HepG2 (cell line): ENCODE measurements around the gene CBX2. TPM values are rescaled to one million over a fixed set of nuclear protein-coding genes. Genes with fewer than 3 reads are reported as not detected.

ENCODE experiments used
- AKNA ChIP-seq: sonication (generic); formaldehyde crosslinking; IDR thresholded peaks from 2 replicates; pipeline ENCODE4 v1.4.0; 2020; ENCODE audit warnings: missing genetic modification reagents, borderline replicate concordance
- ARID2 ChIP-seq: sonication (generic); formaldehyde crosslinking; IDR thresholded peaks from 2 replicates; pipeline ENCODE4 v1.8.1; 2022; ENCODE audit warnings: mild to moderate bottlenecking, missing genetic modification reagents, borderline replicate concordance
- ATF7-NPFF ChIP-seq: sonication (generic); formaldehyde crosslinking; IDR thresholded peaks from 2 replicates; pipeline ENCODE4 v1.8.1; 2023; ENCODE audit warnings: mild to moderate bottlenecking, low read depth, missing genetic modification reagents, moderate library complexity
- DMTF1 ChIP-seq: sonication (generic); formaldehyde crosslinking; IDR thresholded peaks from 2 replicates; pipeline ENCODE4 v1.4.0; 2020; ENCODE audit warnings: mild to moderate bottlenecking, missing genetic modification reagents
- FOSL2 ChIP-seq: sonication (generic); formaldehyde crosslinking; IDR thresholded peaks from 2 replicates; pipeline ENCODE4 v1.4.0; 2020; ENCODE audit warnings: missing genetic modification reagents
- FOXA3 ChIP-seq: IDR thresholded peaks from 2 replicates; pipeline ENCODE4 v1.6.1; 2016; ENCODE audit warnings: missing genetic modification reagents, missing compliant biosample characterization
- HNF4G ChIP-seq, 2 experiments: sonication (generic) in 1 of 2; formaldehyde crosslinking in 1 of 2; IDR thresholded peaks; 2 replicates each; pipeline versions ENCODE4 v1.4.0 to v1.6.1; 2011 to 2020; ENCODE audit warnings: borderline replicate concordance in 2 of 2, low read depth in 2 of 2, mild to moderate bottlenecking in 2 of 2, low read length in 1 of 2, missing genetic modification reagents in 1 of 2, moderate library complexity in 1 of 2
- HOXD1 ChIP-seq: sonication (generic); formaldehyde crosslinking; IDR thresholded peaks from 2 replicates; pipeline ENCODE4 v1.5.0; 2020; ENCODE audit warnings: missing genetic modification reagents
- MTA3 ChIP-seq: sonication (generic); formaldehyde crosslinking; IDR thresholded peaks from 2 replicates; pipeline ENCODE4 v1.4.0; 2020; ENCODE audit warnings: missing genetic modification reagents
- NFE2L1 ChIP-seq: sonication (generic); formaldehyde crosslinking; IDR thresholded peaks from 2 replicates; pipeline ENCODE4 v1.4.0; 2020; ENCODE audit warnings: missing genetic modification reagents, mild to moderate bottlenecking, borderline replicate concordance
- NFKBIZ ChIP-seq: IDR thresholded peaks from 2 replicates; pipeline ENCODE4 v1.6.1; 2018; ENCODE audit warnings: missing genetic modification reagents, missing compliant biosample characterization
- PAWR ChIP-seq: sonication (generic); formaldehyde crosslinking; IDR thresholded peaks from 2 replicates; pipeline ENCODE4 v1.4.0; 2020; ENCODE audit warnings: missing genetic modification reagents, mild to moderate bottlenecking, borderline replicate concordance
- ZNF12 ChIP-seq: sonication (generic); formaldehyde crosslinking; IDR thresholded peaks from 2 replicates; pipeline ENCODE4 v1.5.0; 2020; ENCODE audit warnings: missing genetic modification reagents
- ZNF382 ChIP-seq: sonication (generic); formaldehyde crosslinking; IDR thresholded peaks from 2 replicates; pipeline ENCODE4 v1.5.0; 2020; ENCODE audit warnings: missing genetic modification reagents, mild to moderate bottlenecking, borderline replicate concordance
- ZNF564 ChIP-seq: sonication (generic); formaldehyde crosslinking; IDR thresholded peaks from 2 replicates; pipeline ENCODE4 v1.8.1; 2023; ENCODE audit warnings: mild to moderate bottlenecking, missing genetic modification reagents
- ZNF670 ChIP-seq: sonication (generic); formaldehyde crosslinking; IDR thresholded peaks from 2 replicates; pipeline ENCODE4 v1.8.0; 2022; ENCODE audit warnings: mild to moderate bottlenecking, missing genetic modification reagents, borderline replicate concordance
- ZUFSP ChIP-seq: sonication (generic); formaldehyde crosslinking; IDR thresholded peaks from 2 replicates; pipeline ENCODE4 v1.9.0; 2021; ENCODE audit warnings: missing genetic modification reagents, mild to moderate bottlenecking, borderline replicate concordance
- polyA plus RNA-seq, 8 experiments: library from polyadenylated mRNA; depleted of rRNA in 3 of 8; stranded (reverse) in 7 of 8; unstranded in 1 of 8; fragments of >200 nt; fragmentation: Illumina TruSeq in 4 of 8; extraction: Trizol in 4 of 8; gene quantifications; 2 replicates each; pipeline versions ENCODE4 v1.2.1 to v1.2.3, GENCODE V29; 2011 to 2016; ENCODE audit warnings: low read depth in 4 of 8, missing spikeins in 1 of 8, mixed read lengths in 1 of 8; ENCODE audit not compliant: insufficient read depth in 1 of 8
- total RNA-seq, 5 experiments: library from RNA; depleted of rRNA; stranded (reverse); fragments of >200 nt; fragmentation: Illumina TruSeq; extraction: Trizol; gene quantifications; 2 replicates each; pipeline ENCODE4 v1.2.3, GENCODE V29; 2016; ENCODE audit warnings: low read depth in 1 of 5
- TF ChIP-seq, protein P1 (sequence below): sonication (generic); formaldehyde crosslinking; IDR thresholded peaks from 2 replicates; pipeline ENCODE4 v1.4.0; 2020; ENCODE audit warnings: missing genetic modification reagents

The CBX2 gene
- total and polyA plus RNA-seq, 2 of the 13 experiments (the other 11 are each of a cell fraction or from before 2014, with no cell fraction given): 14.5 to 31.1 TPM

DNA sequence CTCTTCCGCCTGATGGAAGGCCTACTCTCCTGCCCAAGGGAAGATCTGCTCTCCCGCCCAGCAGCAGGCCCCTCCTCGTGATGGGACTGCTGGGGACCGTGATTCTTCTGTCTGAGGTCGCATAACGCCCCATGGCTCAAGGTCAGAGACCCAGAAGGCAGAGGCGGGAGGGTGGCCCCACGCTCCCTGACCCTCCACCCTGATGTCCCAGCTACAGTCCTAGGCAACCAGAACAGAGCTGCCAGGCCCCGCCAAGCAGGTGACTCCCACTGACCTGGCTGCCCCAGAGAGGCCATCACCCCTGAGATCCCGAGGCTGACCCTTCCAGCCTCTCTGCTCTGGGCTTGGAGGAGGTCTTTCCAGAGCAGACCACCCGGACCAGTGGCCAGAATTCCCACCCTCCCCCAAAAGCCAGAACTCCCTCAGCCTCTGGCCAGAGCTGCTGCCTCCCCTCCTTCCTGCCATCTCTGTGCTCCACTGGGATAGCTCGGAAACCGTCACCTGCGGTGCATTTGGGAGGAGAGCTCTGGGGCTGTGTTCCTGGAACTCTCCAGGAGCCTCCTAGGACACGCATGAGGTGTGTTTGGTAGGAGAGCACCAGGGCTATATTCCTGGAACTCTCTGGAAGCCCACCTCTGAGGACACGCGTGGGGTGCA lies 39.9 kb upstream of the CBX2 start (continued):
- TF ChIP-seq AKNA (CRISPR knock-in tag): no peak
- TF ChIP-seq NFE2L1: no peak
- no peak for TF ChIP-seq PAWR (CRISPR knock-in tag)
- no peak for TF ChIP-seq ZNF670 (CRISPR knock-in tag)
- TF ChIP-seq DMTF1 (CRISPR knock-in tag): no peak
- TF ChIP-seq, protein P1, sequence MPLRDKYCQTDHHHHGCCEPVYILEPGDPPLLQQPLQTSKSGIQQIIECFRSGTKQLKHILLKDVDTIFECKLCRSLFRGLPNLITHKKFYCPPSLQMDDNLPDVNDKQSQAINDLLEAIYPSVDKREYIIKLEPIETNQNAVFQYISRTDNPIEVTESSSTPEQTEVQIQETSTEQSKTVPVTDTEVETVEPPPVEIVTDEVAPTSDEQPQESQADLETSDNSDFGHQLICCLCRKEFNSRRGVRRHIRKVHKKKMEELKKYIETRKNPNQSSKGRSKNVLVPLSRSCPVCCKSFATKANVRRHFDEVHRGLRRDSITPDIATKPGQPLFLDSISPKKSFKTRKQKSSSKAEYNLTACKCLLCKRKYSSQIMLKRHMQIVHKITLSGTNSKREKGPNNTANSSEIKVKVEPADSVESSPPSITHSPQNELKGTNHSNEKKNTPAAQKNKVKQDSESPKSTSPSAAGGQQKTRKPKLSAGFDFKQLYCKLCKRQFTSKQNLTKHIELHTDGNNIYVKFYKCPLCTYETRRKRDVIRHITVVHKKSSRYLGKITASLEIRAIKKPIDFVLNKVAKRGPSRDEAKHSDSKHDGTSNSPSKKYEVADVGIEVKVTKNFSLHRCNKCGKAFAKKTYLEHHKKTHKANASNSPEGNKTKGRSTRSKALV (CRISPR knock-in tag): no peak
- no peak for TF ChIP-seq HOXD1 (CRISPR knock-in tag)
- TF ChIP-seq ZUFSP: no peak
- 0 out of 2 replicates have a peak, but pooled peaks have one; percentile 8 for TF ChIP-seq FOXA3 (CRISPR knock-in tag)
- TF ChIP-seq HNF4G (IDR thresholded peaks at IDR 0.05; ENCODE audit: borderline replicate concordance, low read depth, low read length): 0 out of 2 replicates have a peak, but pooled peaks have one; percentile 29
- TF ChIP-seq HNF4G (CRISPR knock-in tag; IDR thresholded peaks at IDR 0.05; ENCODE audit: borderline replicate concordance, low read depth): no peak
- no peak for TF ChIP-seq MTA3
- TF ChIP-seq FOSL2: no peak
- TF ChIP-seq ZNF564 (CRISPR knock-in tag): 0 out of 2 replicates have a peak, but pooled peaks have one; percentile 46
- TF ChIP-seq NFKBIZ (CRISPR knock-in tag): no peak
- no peak for TF ChIP-seq ARID2 (CRISPR knock-in tag)
- TF ChIP-seq ZNF382: no peak
- TF ChIP-seq ATF7-NPFF (CRISPR knock-in tag): no peak
- no peak for TF ChIP-seq ZNF12
